Measurements from ENCODE around the gene TRPM1.

TRPM1 gene

GRCh38 chr15:31116423-31117030, 15.0 kb upstream of the TRPM1 start:
- no peaks in the 10 kb centered on the region for H3K27me3 ChIP-seq (replicated peaks)
- in situ Hi-C loops (cut with HindIII; ENCODE audit: low pct_ligation_motif_present, low sequenced_read_pairs): no loop called here
- no peak overlapping the region for H3K4me3 ChIP-seq (ENCODE audit: low read depth, low read length)
- no peaks in the 10 kb centered on the region for H3K36me3 ChIP-seq (replicated peaks)
- H3K27ac ChIP-seq: no peak overlapping the region
- DNase-seq: no peak
- no peak for TF ChIP-seq CTCF (IDR thresholded peaks at IDR 0.05; ENCODE audit: low read depth, low read length, missing control alignments)

- Histone ChIP-seq H3K27me3 (replicated peaks) (no peaks in the 10 kb centered on the region), H3K27ac (no peak overlapping the region), H3K36me3 (replicated peaks) (no peaks in the 10 kb centered on the region), H3K4me3 (ENCODE audit: low read depth, low read length) (no peak overlapping the region)
- in situ Hi-C loops (cut with HindIII; ENCODE audit: low pct_ligation_motif_present, low sequenced_read_pairs): no loop called here
- no peak for DNase-seq
- no peak for TF ChIP-seq CTCF (IDR thresholded peaks at IDR 0.05; ENCODE audit: low read depth, low read length, missing control alignments)
Measured at GRCh38 chr15:31111091-31111647, 9.6 kb upstream of the TRPM1 start.

- Histone ChIP-seq H3K27me3 (replicated peaks) (no peaks in the 10 kb centered on the region), H3K4me3 (ENCODE audit: low read depth, low read length) (no peak overlapping the region), H3K27ac (no peak overlapping the region), H3K36me3 (replicated peaks) (no peaks in the 10 kb centered on the region)
- peak; percentile 37 for DNase-seq
- in situ Hi-C loops (cut with HindIII; ENCODE audit: low pct_ligation_motif_present, low sequenced_read_pairs): no loop called here
- TF ChIP-seq CTCF (IDR thresholded peaks at IDR 0.05; ENCODE audit: low read depth, low read length, missing control alignments): no peak
Measured at GRCh38 chr15:31108836-31109235, 7.3 kb upstream of the TRPM1 start.

- in situ Hi-C loops (cut with HindIII; ENCODE audit: low pct_ligation_motif_present, low sequenced_read_pairs): no loop called here
- Histone ChIP-seq H3K36me3 (replicated peaks) (no peaks in the 10 kb centered on the region), H3K4me3 (ENCODE audit: low read depth, low read length) (no peak overlapping the region), H3K27me3 (replicated peaks) (no peaks in the 10 kb centered on the region), H3K27ac (no peak overlapping the region)
- DNase-seq: no peak
- no peak for TF ChIP-seq CTCF (IDR thresholded peaks at IDR 0.05; ENCODE audit: low read depth, low read length, missing control alignments)
Measured at GRCh38 chr15:31106495-31107300, 5.2 kb upstream of the TRPM1 start.

GRCh38 chr15:31104003-31104402, 2.5 kb upstream of the TRPM1 start:
- Histone ChIP-seq H3K27me3 (replicated peaks) (no peaks in the 10 kb centered on the region), H3K36me3 (replicated peaks) (no peaks in the 10 kb centered on the region), H3K4me3 (ENCODE audit: low read depth, low read length) (no peak overlapping the region), H3K27ac (no peak overlapping the region)
- DNase-seq: no peak
- TF ChIP-seq CTCF (IDR thresholded peaks at IDR 0.05; ENCODE audit: low read depth, low read length, missing control alignments): no peak
- in situ Hi-C loops (cut with HindIII; ENCODE audit: low pct_ligation_motif_present, low sequenced_read_pairs): no loop called here

Measured in brain microvascular endothelial cell (primary cell).